Measurements from ENCODE around the gene MAP1B. TPM values are rescaled to one million over a fixed set of nuclear protein-coding genes. Genes with fewer than 3 reads are reported as not detected.

MAP1B gene
- total RNA-seq, 1 donor from 2014 or later: 1,059 TPM

GRCh38 chr5:72075461-72075860 is 31.8 kb upstream of the MAP1B start:
- H3K27ac ChIP-seq: no peak overlapping the region
- H3K9me3 ChIP-seq: no peaks in the 10 kb centered on the region
- intact Hi-C loops (cut with DNase I): no loop called here
- H3K4me1 ChIP-seq: no peaks in the 10 kb centered on the region
- DNase-seq (ENCODE audit: low spot score in 2 of 2): no peak
- no peaks in the 10 kb centered on the region for H3K36me3 ChIP-seq
- no peak overlapping the region for H3K4me3 ChIP-seq
- no peak for TF ChIP-seq CTCF (IDR thresholded peaks at IDR 0.05)
- no peaks in the 10 kb centered on the region for H3K27me3 ChIP-seq

- Histone ChIP-seq H3K9me3 (no peaks in the 10 kb centered on the region), H3K27me3 (no peaks in the 10 kb centered on the region), H3K4me3 (no peak overlapping the region), H3K36me3 (no peaks in the 10 kb centered on the region), H3K27ac (no peak overlapping the region), H3K4me1 (no peaks in the 10 kb centered on the region)
- no peak for TF ChIP-seq CTCF (IDR thresholded peaks at IDR 0.05)
- no peak for DNase-seq (ENCODE audit: low spot score in 2 of 2)
- intact Hi-C loops (cut with DNase I): no loop called here
These were observed 30.5 kb upstream of the MAP1B start for GRCh38 chr5:72076621-72077300.

- Histone ChIP-seq H3K4me3 (no peak overlapping the region), H3K27ac (no peak overlapping the region), H3K36me3 (no peaks in the 10 kb centered on the region), H3K4me1 (no peaks in the 10 kb centered on the region), H3K27me3 (no peaks in the 10 kb centered on the region), H3K9me3 (no peaks in the 10 kb centered on the region)
- intact Hi-C loops (cut with DNase I): no loop called here
- no peak for DNase-seq (ENCODE audit: low spot score in 2 of 2)
- TF ChIP-seq CTCF (IDR thresholded peaks at IDR 0.05): no peak
These were observed 29.9 kb upstream of the MAP1B start for GRCh38 chr5:72077390-72077789.

GRCh38 chr5:72079288-72079687 is 28.0 kb upstream of the MAP1B start:
- Histone ChIP-seq H3K27me3 (no peaks in the 10 kb centered on the region), H3K4me3 (peak overlapping the region in 1 of 2 donors; percentile 34), H3K4me1 (no peaks in the 10 kb centered on the region), H3K36me3 (no peaks in the 10 kb centered on the region), H3K9me3 (no peaks in the 10 kb centered on the region), H3K27ac (no peak overlapping the region)
- intact Hi-C loops (cut with DNase I): no loop called here
- DNase-seq (ENCODE audit: low spot score in 2 of 2): no peak
- no peak for TF ChIP-seq CTCF (IDR thresholded peaks at IDR 0.05)

- no peak for DNase-seq (ENCODE audit: low spot score in 2 of 2)
- Histone ChIP-seq H3K27ac (no peak overlapping the region), H3K36me3 (no peaks in the 10 kb centered on the region), H3K27me3 (no peaks in the 10 kb centered on the region), H3K4me3 (no peak overlapping the region), H3K4me1 (no peaks in the 10 kb centered on the region), H3K9me3 (no peaks in the 10 kb centered on the region)
- intact Hi-C loops (cut with DNase I): no loop called here
- no peak for TF ChIP-seq CTCF (IDR thresholded peaks at IDR 0.05)
These were observed 25.2 kb upstream of the MAP1B start for GRCh38 chr5:72082048-72082447.

GRCh38 chr5:72084876-72085275 is 22.4 kb upstream of the MAP1B start:
- intact Hi-C loops (cut with DNase I): no loop called here
- Histone ChIP-seq H3K4me1 (no peaks in the 10 kb centered on the region), H3K27ac (no peak overlapping the region), H3K27me3 (no peaks in the 10 kb centered on the region), H3K36me3 (no peaks in the 10 kb centered on the region), H3K9me3 (no peaks in the 10 kb centered on the region), H3K4me3 (no peak overlapping the region)
- TF ChIP-seq CTCF (IDR thresholded peaks at IDR 0.05): no peak
- no peak for DNase-seq (ENCODE audit: low spot score in 2 of 2)
